ENCODE results near the gene CSKMT.

DNA sequence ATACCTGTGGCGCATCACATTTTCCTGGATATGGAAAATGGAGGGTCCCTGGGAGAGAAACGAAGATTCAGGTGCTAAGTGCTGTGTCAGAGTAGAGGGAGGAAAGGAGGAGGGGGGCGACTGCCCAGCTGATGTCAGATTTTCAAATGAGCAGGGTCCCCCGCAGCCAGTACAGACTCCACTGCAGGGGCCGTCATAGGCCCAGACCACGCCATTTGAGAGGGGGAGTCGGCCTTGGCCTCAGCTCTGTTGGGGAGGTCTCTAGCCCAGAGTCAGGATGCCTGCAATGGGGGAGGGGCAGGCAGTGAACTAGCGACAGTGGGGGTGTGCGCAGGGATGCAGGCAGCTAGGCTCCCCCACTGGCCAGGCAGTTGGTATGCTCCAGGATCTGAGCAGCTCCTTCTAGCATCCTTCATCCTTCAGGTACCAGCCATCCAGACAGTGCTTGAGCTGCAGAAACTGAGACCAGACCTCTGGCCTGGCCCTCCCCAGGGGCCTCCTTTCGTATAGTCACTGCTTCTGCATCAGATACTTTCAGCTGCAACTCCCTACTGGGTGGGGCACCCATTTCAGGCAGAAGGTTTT, 42.3 kb downstream of the CSKMT start, which contains the start of the genes BSCL2 and GNG3:
- TF ChIP-seq, protein P1, sequence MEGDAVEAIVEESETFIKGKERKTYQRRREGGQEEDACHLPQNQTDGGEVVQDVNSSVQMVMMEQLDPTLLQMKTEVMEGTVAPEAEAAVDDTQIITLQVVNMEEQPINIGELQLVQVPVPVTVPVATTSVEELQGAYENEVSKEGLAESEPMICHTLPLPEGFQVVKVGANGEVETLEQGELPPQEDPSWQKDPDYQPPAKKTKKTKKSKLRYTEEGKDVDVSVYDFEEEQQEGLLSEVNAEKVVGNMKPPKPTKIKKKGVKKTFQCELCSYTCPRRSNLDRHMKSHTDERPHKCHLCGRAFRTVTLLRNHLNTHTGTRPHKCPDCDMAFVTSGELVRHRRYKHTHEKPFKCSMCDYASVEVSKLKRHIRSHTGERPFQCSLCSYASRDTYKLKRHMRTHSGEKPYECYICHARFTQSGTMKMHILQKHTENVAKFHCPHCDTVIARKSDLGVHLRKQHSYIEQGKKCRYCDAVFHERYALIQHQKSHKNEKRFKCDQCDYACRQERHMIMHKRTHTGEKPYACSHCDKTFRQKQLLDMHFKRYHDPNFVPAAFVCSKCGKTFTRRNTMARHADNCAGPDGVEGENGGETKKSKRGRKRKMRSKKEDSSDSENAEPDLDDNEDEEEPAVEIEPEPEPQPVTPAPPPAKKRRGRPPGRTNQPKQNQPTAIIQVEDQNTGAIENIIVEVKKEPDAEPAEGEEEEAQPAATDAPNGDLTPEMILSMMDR (IDR thresholded peaks at IDR 0.05; ENCODE audit: low read length): no peak
- TF ChIP-seq EZH2 (IDR thresholded peaks at IDR 0.05; ENCODE audit: borderline replicate concordance, low read length): no peak

Data from OCI-LY1 (cell line).